ENCODE results near the gene SOX6.

The SOX6 gene

DNA sequence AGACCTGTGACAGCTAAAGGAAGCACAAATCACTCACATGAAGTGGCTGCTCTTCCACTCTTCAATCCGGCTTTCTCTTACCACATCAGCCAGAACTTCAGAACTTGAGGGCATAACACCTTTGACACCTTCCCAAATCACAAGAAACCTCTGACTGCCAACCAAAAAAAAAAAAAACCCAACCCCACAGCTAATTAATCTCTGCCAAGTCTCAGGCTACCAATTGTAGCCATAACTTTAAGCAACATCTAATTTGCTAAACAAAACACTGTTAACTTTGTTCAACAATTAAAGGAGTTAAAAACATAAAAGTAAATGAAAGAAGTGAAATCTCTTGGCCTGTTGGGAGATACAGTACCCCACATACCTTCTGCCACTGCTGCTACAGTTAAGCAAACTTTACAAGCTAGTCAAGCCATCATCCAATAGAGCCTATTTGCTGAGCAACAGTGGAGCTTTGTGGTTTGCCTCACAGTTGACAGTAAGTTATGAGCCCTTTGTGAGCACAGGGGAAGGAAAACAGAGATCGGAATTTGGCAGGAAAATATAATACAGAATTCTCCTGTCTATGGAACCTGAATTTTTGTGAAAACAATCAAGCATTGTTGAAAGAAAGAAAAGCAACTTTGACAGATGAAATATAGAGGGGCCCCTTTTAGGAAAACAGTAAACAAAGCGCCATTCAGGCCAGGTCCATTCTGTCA is at the start of gene SOX6:
SOX6 (minus strand) TSS at position 490 of the 704 bp plus-strand sequence. CDS start 15,298 bp downstream, outside the sequence.
- H3K36me3 ChIP-seq (ENCODE audit: control insufficient read depth, insufficient read depth, low read length), result no peaks in the 10 kb centered on the region
- H3K4me3 ChIP-seq (ENCODE audit: low read depth, low read length), result no peak within 1 kb of the TSS
- no peak within 1 kb of the TSS for H2AFZ ChIP-seq
- H3K27ac ChIP-seq, result no peak within 1 kb of the TSS
- H3K4me1 ChIP-seq, result no peaks in the 10 kb centered on the region
- H3K9me3 ChIP-seq (ENCODE audit: control insufficient read depth, low read length), result no peaks in the 10 kb centered on the region
- no peak within 1 kb of the TSS for H3K4me2 ChIP-seq (ENCODE audit: low read length)
- H3K79me2 ChIP-seq, result no peaks in the 10 kb centered on the region
- H3K9ac ChIP-seq, result no peak within 1 kb of the TSS
- TF ChIP-seq, protein P1, sequence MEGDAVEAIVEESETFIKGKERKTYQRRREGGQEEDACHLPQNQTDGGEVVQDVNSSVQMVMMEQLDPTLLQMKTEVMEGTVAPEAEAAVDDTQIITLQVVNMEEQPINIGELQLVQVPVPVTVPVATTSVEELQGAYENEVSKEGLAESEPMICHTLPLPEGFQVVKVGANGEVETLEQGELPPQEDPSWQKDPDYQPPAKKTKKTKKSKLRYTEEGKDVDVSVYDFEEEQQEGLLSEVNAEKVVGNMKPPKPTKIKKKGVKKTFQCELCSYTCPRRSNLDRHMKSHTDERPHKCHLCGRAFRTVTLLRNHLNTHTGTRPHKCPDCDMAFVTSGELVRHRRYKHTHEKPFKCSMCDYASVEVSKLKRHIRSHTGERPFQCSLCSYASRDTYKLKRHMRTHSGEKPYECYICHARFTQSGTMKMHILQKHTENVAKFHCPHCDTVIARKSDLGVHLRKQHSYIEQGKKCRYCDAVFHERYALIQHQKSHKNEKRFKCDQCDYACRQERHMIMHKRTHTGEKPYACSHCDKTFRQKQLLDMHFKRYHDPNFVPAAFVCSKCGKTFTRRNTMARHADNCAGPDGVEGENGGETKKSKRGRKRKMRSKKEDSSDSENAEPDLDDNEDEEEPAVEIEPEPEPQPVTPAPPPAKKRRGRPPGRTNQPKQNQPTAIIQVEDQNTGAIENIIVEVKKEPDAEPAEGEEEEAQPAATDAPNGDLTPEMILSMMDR (IDR thresholded peaks at IDR 0.05), result no peak
- H3K27me3 ChIP-seq (ENCODE audit: control insufficient read depth, insufficient read depth, low read length), result no peaks in the 10 kb centered on the region

DNA sequence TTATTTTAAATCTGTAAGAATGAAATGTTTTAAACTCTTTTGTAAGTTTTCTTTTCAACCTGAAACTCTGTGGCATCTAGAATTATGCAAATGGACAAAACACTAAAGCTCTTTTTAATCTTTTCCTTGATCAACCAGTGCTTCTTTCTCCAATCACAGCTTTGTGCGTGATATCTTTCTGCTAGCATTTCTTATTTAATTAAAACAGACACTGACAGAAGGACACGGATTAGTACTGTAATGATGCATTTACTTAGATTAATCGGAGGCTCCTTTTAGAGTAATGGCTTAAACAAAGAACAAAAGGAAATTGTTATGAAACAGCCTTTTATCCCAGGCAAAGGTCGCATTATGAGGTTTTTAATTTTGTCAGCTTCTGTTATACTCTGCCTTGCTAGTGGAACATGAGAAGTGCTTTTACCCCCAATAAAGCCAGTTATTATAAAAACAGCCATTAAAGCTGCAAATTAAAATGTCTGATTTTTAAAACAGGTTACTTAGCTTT is 48.5 kb upstream of the SOX6 start:
- Histone ChIP-seq H3K4me3 (ENCODE audit: low read depth, low read length) (no peak overlapping the region), H3K36me3 (ENCODE audit: control insufficient read depth, insufficient read depth, low read length) (no peaks in the 10 kb centered on the region), H3K9ac (no peak overlapping the region), H3K27ac (no peak overlapping the region), H3K9me3 (ENCODE audit: control insufficient read depth, low read length) (no peaks in the 10 kb centered on the region), H3K4me1 (no peaks in the 10 kb centered on the region), H3K4me2 (ENCODE audit: low read length) (no peak overlapping the region), H3K27me3 (ENCODE audit: control insufficient read depth, insufficient read depth, low read length) (no peaks in the 10 kb centered on the region), H3K79me2 (no peaks in the 10 kb centered on the region), H2AFZ (no peak overlapping the region)
- TF ChIP-seq, protein P1 (IDR thresholded peaks at IDR 0.05), result no peak

DNA sequence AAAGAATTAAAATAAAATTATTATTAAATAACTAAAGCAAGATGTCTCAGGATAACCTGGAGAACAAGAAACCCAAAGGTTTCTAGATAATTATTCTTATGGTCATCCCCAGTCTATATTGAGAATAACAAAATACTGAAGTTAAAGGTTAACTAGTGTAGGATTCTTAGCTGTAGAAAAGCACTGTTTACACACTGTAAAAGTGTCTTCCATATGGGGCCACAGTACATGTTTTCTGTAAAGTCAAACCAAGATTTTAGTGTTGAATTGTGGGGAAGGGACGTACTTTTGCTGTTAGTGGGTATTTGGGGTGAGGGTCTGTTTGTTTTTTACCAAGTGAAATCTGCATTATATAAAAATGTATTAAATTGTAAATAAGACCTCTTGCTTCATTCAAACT is 47.5 kb upstream of the SOX6 start:
- H3K4me1 ChIP-seq, result no peaks in the 10 kb centered on the region
- TF ChIP-seq, protein P1 (IDR thresholded peaks at IDR 0.05), result no peak
- H3K27ac ChIP-seq, result no peak overlapping the region

DNA sequence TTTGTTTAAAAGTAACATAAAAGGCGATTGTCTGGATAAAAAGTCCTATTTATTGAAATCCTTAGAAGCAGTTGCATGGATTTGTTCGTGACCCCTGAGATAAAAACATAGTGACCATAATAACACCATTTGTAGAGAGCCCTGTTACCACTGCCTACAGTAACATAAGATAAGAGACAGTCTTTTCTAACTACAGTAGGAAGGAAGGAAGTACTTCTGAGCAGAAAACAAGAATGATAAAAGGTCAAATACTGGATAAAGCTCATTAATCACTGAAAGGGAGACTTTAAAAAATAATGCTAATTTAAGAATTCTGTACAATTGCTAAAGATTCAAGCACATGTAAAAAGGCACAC is 47.1 kb upstream of the SOX6 start:
- no peak overlapping the region for H3K27ac ChIP-seq
- TF ChIP-seq, protein P1 (IDR thresholded peaks at IDR 0.05), result no peak
- H3K9me3 ChIP-seq (ENCODE audit: control insufficient read depth, low read length), result no peaks in the 10 kb centered on the region
- H3K9ac ChIP-seq, result no peak overlapping the region
- no peak overlapping the region for H2AFZ ChIP-seq
- no peak overlapping the region for H3K4me2 ChIP-seq (ENCODE audit: low read length)
- no peaks in the 10 kb centered on the region for H3K27me3 ChIP-seq (ENCODE audit: control insufficient read depth, insufficient read depth, low read length)
- no peaks in the 10 kb centered on the region for H3K4me1 ChIP-seq
- H3K4me3 ChIP-seq (ENCODE audit: low read depth, low read length), result no peak overlapping the region
- H3K36me3 ChIP-seq (ENCODE audit: control insufficient read depth, insufficient read depth, low read length), result no peaks in the 10 kb centered on the region
- no peaks in the 10 kb centered on the region for H3K79me2 ChIP-seq

More for the DNA sequence above, 47.5 kb upstream of the SOX6 start:
- no peaks in the 10 kb centered on the region for H3K36me3 ChIP-seq (ENCODE audit: control insufficient read depth, insufficient read depth, low read length)
- H3K9me3 ChIP-seq (ENCODE audit: control insufficient read depth, low read length), result no peaks in the 10 kb centered on the region
- no peak overlapping the region for H3K4me3 ChIP-seq (ENCODE audit: low read depth, low read length)
- no peaks in the 10 kb centered on the region for H3K79me2 ChIP-seq
- H3K27me3 ChIP-seq (ENCODE audit: control insufficient read depth, insufficient read depth, low read length), result no peaks in the 10 kb centered on the region
- H3K4me2 ChIP-seq (ENCODE audit: low read length), result no peak overlapping the region
- no peak overlapping the region for H2AFZ ChIP-seq
- no peak overlapping the region for H3K9ac ChIP-seq

Data from parathyroid adenoma (tissue), 2 donors.